Activated T-cell treated with anti-CD3 and anti-CD28 coated beads for 4 hours (primary cell): ENCODE results near the gene PCGF3.
"Not testable (repeated sequence)": the region's sequence is repeated elsewhere in the genome, so short reads cannot be mapped to it uniquely, and the experiment has no call there.

Experiments
- DNase-seq: peaks from one replicate; pipeline ENCODE4 v3.0.0-alpha.2; 2020

Gene PCGF3

DNA sequence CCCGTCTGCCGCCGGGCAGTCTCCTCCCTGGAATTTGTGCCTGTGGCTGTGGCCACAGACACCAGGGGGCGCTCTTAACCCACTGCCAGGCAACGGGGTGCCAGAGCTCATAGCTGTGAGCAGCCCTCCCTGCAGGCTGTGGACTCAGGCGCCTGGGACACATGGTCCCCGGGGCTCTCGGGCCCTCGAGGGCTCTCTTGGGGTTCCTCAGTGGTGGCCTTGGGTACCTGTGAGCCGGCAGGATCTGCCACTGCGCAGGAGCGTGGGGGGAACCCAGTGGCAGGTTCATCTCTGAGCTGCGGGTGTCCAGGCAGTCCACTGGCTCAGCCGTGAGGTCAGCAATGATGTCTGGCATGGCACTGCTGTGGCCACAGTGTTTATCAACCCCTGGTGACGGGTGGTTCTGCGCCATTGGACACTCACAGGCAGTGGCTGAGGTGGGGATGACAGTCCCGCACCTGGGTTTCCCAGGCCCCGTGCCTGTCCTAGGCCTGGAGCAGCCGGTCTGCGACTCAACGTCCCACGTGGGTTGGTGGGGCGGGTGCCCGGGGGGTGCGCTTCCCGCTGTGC is 37.2 kb downstream of the PCGF3 start:
- peak; percentile 72 for DNase-seq

DNA sequence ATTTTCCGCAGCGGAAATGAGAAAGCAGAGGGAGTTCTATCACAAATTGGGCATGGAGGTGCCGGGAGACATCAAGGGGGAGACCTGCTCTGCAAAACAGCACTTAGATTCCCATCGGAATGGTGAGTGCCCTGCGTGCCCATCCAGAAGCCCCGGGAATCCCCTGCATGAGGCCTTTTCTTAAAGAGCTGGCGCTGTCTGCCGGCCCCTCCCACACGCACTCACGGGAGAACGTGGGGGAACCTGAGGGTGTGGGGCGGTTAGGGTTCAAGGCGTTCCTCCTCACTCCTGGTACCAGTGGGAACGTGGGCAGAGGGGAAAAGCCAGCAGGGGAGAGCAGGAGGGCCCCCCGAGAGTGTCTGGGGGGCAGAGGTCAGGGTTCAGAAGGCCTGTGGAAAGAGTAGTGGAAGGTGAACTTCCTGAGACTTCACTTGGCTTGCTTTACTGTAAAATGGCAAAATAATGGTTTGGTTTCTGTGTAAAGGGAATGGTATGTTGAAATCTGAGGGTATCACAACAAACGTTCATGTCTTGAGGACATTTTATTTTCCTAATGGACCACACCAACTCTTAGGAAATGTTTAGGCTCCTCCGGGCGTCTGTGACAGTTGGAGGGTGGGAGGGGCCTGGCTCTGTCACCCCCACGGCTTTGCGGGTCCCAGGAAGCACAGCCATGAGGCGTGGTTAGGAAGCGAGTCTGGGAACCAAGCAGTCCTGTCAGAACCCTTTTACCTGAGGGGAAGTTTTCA is 38.0 kb downstream of the PCGF3 start:
- DNase-seq, result no peak

DNA sequence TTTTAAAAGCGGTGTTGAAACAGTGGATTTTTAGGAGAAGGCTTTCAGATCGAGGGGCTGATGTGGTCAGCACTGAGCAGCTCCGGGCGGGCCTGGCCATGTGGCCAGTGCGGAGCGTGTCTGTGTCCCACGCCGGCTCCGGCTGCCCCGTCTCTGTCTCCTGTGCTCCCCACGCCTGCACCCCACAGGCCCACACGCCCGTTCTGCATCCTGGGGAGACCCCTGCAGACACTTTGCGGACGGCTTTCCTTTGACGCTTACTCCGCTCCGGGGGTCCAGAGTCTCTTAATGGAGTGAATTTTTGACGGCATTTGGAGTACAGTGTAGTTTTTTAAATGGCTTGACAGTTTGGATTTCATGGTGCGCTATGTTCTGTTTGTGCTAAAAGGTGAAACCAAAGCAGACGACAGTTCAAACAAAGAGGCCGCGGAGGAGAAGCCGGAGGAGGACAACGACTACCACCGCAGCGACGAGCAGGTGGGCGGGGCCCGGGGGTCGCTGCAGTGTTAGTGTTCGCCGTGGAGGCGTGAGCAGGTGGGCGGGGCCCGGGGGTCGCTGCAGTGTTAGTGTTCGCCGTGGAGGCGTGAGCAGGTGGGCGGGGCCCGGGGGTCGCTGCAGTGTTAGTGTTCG is 38.7 kb downstream of the PCGF3 start:
- no peak for DNase-seq

DNA sequence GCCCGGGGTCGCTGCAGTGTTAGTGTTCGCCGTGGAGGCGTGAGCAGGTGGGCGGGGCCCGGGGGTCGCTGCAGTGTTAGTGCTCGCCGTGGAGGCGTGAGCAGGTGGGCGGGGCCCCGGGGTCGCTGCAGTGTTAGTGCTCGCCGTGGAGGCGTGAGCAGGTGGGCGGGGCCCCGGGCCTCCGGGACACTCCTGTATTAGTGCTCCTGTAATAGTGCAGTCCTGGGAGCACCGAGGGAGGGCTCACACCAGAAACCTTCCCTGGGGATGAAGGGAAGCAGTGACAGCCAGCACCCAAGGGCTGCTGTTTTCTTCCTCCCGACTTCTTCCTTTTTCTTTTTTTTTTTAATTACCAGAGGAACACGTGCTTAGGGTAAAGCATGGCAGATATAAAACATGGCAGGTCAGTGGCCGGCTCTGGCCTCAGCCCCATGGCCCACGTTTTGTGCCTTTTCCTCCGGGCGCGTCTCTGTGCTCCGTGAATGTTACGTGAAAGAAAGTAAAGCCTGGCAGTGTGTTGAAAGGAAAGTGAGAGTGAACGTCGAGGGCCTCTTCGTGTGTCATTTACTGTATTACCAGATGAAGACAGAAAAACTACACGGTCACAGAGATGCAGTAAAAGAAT is 42.0 kb downstream of the PCGF3 start:
- DNase-seq, result no peak

DNA sequence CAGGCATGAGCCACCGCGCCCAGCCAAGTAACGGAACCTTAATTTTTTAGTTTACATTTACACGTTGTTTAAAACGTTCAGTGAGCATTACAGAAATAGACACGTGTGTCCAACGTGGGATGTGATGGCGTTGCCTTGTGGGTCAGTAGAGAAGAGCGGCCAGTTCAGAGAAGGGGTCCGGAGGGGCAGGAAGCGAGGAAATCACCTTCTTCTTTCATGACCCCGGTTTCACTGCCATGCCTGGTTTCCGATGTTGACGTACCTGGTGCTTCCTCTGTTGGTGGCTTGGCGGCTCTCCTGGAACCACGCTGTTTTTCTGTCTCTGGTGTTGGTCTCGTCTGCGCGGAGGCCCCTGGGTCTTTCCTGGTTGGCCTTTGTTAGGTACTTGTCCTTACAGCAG is 42.8 kb downstream of the PCGF3 start:
- DNase-seq, result no peak

DNA sequence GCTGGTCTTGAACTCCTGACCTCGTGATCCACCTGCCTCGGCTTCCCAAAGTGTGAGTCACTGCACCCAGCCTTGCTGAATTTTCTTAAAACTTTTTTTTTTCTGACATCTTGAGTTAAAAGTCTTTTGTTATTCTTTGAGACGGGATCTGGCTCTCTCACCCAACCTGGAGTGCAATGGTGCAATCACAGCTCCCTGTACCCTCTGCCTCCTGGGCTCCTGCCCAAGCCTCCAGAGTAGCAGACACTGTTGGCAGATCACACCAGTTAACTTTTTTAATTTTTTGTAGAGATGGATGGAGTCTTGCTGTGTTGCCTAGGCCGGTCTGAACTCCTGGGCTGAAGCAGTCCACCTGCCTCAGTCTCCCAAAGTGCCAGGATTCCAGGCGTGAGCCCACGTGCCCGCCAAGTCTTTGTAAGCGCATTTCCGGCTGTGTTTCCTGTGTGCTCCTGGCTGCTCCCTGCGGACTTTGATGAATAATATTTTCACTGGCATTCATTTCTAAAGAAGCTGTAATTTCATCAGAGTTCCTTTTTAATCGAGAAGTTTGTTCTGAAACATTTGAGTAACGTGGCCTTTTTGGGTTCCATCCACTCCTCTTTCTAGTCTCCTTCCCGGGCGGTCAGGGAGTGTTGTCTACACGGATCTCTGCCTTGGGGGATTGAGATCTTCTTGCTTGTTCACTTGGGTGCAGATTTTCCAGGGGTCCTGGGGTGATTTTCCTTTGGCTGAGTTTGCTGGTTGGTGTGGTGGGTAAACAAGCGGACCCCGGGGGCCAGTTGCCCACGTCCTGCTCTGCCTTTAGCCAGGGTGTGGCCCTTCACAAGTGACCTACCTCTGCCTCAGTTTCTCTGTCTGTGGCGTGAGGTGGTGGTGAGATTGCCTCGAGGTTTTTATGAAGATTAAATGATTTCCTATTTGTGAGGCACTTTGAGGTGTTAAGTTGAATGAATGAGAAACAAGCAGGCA is 44.4 kb downstream of the PCGF3 start:
- DNase-seq, result no peak

DNA sequence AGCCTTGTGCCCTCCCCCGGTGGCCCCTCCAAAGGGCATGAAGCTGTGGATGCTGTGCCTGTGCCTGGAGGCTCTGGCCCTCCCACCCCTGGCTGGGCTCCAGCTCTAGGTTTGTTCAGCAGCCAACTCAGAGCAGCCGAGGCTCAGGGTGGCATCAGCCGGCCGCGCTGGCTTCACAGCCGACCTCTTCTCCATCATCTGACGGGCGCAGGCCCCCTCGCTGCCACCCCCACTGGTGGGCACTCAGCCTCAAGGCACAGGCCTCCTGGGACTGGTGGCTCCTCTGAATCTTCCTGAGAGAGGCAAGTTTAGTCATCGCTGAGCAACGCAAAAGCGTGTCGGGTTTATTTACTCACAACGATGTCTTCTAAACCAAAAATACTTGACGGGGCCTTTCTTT is 46.0 kb downstream of the PCGF3 start:
- DNase-seq, result no peak

DNA sequence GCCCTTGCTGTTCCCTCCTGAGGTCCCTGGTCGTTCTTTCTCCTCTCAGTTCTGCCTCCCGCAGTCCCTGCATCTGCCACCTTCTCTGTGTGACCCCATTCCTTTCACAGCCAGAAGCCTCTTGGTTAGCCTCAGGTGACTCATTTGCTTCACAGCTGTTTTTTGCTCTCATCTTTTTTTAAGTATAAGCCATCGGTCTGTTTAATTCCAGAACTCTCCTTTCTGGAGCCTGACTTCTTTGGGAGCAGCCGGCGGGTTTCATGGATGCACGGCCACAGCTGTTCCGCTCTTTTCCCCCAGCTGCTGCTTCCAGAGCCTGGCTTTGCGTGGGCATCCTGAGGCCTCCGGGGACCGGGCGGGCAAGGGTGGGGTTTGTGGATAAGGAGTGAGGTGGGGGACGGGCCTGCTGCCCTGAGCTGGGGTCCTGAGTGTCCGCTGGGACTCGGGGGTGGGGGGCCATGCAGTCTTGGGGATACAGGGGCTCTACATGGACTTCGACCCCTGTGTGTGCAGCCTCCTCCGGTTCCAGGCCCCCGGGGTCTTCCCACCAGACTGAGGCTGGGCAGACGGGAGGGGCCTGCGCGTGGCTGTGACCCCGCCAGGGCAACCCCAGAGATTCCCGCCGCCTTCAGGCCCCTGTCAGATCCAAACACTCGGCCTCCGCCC is 46.7 kb downstream of the PCGF3 start:
- DNase-seq, result no peak

DNA sequence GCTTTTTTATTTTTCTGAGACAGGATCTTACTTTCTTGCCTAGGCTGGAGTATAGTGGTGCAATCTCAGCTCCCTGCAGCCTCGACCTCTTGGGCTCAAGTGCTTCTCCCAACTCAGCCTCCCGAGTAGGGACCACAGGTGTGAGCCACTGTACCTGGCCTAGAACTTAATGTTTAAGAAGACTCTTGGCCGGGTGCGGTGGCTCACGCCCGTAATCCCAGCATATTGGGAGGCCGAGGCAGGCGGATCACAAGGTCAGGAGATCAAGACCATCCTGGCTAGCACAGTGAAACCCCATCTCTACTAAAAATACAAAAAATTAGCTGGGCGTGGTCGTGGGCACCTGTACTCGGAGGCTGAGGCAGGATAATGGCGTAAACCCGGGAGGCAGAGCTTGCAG is 47.6 kb downstream of the PCGF3 start:
- not testable (repeated sequence) for DNase-seq

DNA sequence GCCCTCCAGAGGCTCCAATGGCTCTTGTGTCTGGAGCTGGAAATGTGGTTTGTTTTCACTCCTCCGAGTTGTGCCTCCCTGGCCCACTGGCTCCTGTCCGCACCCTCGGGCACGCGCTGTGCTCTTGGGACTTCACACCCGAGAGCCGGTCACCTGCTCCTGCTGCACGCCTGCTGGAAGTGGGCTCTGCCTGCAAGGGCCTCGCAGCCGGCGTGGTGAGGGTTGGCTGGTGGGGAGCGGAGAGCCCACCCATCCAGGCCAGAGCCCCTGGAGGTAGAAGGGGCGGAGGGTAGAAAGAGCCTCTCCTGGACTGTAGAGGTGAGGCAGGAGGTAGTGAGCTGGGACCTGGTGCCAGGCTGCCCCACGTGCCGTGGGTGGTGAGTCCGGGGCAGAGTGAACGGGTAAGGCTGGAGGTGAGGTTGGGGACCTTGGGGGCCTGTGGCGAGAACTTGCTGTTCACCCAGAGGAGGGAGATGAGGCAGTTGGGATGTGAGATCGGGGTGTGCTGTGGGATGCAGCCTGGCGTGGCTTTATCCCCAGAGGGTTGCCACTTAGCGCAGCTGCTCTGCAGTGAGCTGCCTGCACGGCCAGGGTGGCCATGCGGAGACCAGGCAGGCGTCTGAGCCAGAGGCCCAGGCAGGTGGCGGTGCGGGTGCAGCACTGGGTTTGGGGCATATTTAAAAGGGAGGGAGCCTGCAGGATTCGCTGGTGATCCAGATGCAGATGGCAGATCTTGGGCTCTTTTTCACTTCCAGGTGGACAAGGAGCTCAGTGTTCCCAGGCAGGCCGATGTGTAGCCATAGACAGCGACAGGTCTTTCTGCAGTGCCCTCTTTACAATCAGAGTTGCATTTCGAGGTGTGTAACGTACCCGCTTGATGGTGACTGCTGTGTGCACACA is 48.8 kb downstream of the PCGF3 start:
- DNase-seq, result no peak

DNA sequence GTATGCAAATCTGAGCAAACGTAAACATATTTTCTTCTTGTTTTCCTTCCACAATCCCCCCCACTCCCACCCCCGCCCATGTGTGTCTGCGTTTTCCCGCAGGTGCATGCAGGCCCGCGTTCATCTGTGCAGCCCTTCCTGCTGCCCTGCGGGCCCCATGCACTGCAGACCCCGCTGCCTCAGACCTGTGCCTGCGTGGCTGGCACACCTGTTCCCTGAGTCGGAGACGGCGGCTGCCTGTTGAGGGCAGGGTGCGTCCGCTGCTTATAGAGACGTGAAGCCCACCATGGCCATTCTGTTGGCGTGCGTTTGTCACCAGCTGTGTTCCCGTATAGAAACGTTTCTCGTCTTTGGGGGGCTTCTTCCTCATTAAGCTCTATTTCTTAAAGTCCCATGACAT is 51.5 kb downstream of the PCGF3 start:
- no peak for DNase-seq

DNA sequence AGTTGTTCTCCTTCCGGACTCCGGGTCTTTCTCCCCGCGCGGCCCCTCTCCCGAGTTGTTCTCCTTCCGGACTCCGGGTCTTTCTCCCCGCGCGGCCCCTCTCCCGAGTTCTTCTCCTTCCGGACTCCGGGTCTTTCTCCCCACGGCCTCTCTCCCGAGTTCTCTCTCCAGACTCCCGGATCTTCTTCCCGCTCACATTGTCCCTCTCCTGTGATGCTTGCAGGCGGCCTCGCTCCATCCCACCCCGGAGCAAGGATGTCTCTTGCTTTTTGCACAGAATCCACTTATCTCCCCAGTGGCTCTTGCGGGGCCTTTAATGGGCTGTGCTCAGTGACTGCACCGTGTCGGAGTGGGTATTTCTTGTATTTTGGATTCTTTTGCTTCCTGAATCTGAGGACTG is 54.2 kb downstream of the PCGF3 start:
- not testable (repeated sequence) for DNase-seq

DNA sequence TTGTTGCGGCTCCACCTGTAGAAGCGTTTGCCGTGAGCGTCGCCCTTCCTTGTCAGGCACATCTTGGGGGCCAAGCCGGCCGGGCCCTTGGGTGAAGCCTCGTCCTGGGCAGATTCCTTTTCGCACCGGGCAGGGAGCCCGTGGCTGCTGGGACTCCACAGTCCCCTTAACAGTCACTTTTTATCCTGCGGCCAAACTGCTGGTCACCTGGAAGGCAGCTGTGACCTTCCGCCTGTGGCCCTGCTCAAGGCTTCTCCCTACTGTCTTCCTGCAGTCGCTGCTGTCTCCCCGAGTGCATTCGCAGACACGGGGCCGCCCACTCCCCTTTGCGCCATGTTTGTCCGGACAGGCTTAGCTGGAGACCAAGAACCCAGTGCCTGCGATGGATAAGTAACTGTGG is 55.0 kb downstream of the PCGF3 start:
- no peak for DNase-seq

DNA sequence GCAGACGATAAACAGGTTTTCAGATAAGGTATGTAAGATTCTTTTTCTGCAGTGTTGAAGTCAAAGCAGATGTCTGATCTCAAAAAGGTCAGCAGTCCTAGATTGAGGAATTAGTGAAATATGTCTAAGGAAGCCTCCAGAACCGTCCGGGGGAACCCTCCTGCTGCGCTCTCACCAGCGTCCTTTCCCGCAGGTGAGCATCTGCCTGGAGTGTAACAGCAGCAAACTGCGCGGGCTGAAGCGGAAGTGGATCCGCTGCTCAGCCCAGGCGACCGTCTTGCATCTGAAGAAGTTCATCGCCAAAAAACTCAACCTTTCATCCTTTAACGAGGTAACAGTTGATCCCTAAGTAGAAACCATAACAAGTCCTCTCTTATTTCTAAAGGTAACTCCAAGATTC is 55.5 kb downstream of the PCGF3 start:
- no peak for DNase-seq

DNA sequence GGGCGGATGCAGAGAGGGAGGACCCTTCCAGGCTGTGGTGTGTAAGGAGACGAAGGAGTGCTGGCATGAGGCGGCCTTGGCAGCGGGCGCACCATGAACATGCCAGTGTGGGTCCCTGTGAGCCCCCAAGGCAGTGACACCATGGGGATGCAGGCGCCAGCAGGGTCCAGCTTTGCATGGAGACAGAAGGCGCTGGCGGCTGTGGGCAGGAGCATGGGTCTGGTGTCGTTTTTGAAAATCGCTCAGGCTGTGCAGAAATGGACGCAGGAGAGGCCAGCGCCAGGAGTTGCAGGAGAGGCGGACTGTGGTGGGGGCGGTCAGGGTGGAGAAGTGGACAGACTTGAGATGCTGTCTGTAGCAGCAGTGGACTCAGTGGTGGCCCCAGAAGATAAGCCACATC is 56.1 kb downstream of the PCGF3 start:
- no peak for DNase-seq

DNA sequence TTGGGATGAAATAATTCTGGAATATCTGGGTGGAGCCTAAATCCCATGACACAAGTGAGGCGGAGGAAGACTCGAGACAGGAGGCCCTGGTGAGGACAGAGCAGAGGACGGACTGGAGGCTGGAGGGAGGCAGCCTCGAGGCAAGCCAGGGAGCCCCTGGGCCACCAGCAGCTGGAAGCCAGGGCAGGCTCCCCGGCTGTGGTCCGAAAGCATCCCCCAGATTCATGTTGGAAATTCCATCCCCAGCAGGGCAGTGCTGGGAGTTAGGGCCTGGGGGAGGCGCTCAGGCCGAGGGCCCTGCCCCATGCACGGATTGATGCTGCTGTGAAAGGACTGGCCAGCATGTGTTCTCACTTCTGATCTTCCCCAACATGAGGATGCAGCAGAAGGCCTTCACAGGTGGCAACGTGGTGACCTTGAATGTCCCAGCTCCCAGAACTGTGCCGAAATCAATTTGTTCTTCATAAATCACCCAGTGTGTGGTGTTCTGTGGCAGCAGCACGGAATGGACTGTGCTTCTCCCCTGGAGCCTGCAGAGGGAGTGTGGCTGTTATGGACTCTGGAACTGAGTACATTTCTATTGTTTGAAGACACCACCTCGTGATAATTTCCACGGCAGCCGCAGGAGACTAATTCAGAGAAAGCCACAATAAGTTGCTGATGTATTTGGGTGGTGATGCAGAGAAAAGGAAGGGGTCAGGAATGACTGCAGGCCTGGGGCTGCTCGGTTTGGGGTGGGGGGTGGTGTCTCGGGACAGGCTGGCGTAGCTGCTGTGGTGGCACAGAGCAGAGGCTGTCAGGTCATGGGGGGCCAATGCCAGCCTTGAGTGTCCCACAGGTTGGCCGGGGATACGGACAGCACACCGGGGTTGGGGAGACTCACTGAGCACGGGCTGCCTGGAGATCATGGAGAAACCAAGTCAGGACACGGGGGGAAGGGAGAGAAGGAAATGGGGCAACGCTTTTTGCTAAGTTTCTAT is 56.9 kb downstream of the PCGF3 start:
- DNase-seq, result no peak

DNA sequence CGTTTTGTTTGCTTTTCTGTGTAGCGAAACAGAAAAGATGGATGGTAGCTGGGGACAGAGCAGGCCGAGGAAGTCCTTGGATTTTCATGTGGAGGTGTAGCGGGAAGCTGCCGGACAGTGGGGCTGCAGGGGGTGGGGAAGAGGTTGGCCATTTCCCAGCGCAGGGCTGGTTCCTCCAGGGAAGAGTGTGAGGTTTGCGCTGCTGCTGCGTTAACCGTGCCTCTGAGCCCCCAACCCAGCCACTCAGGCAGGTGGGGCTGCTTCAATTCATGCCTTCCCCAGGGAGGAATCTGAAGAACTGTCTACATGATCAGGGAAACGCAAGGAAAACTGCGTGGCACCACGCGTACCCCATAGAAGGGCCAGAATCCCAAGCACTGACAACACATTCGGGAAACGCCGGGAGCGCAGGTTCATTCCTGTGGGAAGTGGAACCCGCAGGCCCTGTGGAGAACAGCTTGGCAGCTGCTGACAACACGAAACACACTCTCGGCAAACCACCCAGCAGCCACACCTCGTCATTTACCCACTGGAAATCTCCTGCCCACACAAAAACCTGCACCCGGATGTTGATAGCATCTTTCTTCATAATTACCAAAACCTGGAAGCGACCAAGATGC is 57.7 kb downstream of the PCGF3 start:
- no peak for DNase-seq

DNA sequence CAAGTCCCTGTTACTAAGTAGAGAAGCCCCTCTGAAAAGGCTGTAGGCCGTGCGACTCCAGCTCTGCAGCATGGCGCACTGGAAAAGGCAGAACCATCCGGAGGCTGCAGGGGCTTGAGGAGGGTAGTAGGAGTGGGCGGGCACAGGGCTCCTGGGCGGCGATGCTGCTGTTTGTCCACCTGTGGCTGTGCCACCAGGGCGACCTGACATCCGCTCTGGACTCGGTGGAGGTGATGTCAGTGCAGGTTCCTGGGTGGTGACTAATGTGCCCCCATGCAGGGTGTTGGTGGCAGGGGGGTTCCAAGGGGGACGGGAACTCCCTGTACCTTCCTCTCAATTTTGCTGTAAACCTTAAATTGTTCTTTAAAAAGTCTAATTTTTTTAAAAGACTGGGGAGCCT is 58.3 kb downstream of the PCGF3 start:
- DNase-seq, result no peak

DNA sequence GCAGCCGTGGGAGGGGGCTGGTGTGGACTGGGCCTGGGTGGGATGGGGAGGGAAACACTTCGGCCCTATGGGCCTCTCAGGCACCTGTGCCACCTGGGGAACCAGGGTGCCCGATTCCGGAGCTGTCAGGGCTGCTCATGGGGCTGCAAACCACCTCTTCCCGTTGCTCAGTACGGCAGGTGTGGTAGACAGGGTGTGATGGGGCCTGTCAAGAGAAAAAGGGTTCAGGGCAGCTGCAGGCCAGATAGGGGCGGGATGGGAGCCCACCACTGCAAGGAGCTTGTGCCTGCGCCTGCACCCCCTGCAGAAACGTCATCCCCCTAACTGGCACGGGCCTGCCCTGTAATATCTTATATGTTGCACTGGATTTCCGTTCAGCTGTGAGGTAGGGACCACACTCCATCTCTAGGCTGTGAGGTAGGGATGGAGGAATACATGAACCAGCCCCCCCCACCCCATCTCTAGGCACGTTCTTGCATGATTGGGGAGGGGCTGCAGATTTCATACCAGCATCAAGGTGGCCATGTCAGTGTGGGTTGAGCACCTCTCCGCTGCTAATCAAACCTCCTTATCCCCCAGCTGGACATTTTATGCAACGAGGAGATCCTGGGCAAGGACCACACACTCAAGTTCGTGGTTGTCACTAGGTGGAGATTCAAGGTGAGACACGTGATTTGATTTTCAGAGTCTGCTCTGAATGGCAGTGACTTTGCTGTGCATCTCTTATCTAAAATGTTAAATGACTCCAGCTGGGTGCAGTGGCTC is 59.0 kb downstream of the PCGF3 start:
- no peak for DNase-seq
